Testis (tissue), 2 donors: ENCODE results near the gene KCNH5.

Source experiments
- POLR2A ChIP-seq: fragments of 450-650 bp; IDR thresholded peaks from one replicate; pipeline ENCODE4 v1.6.1; 2017; ENCODE audit warnings: antibody characterized with exemption, mild to moderate bottlenecking, moderate library complexity
- TF ChIP-seq, protein P1 (sequence below), 3 experiments: fragments of 450-650 bp in 2 of 3; fragments of 200-600 bp in 1 of 3; sonication (generic) in 1 of 3; IDR thresholded peaks; one replicate each; pipeline ENCODE4 v1.5.1; 2016 to 2019; ENCODE audit warnings: antibody characterized with exemption in 3 of 3, mild to moderate bottlenecking in 2 of 3, moderate library complexity in 1 of 3

DNA sequence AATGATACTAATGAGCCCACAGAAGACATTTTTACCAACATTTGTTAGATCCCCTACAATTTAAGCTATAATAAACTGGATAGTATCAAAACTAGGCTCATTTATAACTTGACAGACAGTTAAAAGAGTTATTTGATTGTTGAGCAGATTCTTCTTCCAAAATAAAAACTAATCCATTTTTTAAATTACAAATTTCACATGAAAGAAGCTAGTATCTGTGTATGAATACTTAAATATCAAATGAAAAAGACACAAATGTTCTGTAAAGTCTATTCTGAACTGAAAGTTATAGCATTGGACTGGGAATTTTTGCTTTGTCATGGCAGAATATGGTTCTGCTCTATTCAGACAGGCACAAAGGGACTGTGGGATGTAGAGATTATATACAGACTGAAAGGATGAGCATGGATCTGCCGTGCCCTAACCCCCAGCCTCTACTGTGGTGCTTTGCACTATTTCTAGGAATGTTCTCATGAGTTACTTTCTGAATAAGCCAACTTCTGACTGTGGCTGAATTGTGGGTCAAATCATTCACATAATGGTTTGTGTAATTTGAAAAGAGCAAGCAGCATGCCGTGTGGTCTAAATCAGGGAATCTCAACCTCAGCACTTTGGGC is 352.7 kb downstream of the KCNH5 start:
- TF ChIP-seq, protein P1, sequence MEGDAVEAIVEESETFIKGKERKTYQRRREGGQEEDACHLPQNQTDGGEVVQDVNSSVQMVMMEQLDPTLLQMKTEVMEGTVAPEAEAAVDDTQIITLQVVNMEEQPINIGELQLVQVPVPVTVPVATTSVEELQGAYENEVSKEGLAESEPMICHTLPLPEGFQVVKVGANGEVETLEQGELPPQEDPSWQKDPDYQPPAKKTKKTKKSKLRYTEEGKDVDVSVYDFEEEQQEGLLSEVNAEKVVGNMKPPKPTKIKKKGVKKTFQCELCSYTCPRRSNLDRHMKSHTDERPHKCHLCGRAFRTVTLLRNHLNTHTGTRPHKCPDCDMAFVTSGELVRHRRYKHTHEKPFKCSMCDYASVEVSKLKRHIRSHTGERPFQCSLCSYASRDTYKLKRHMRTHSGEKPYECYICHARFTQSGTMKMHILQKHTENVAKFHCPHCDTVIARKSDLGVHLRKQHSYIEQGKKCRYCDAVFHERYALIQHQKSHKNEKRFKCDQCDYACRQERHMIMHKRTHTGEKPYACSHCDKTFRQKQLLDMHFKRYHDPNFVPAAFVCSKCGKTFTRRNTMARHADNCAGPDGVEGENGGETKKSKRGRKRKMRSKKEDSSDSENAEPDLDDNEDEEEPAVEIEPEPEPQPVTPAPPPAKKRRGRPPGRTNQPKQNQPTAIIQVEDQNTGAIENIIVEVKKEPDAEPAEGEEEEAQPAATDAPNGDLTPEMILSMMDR (IDR thresholded peaks at IDR 0.05): no peak
- no peak for TF ChIP-seq POLR2A
